Mesothelial cell of epicardium (in vitro differentiated cells): ENCODE results near the gene PARM1. TPM values are rescaled to one million over a fixed set of nuclear protein-coding genes. Genes with fewer than 3 reads are reported as not detected.

Experiments
- DNase-seq, 2 experiments: peaks; one replicate each; pipeline ENCODE4 v3.0.0; 2021; ENCODE audit warnings: low spot score in 2 of 2; ENCODE audit not compliant: unreplicated experiment in 2 of 2
- H3K27ac Mint-ChIP-seq: 2 replicates; pipeline ENCODE4 v1.8.0; 2021; ENCODE audit warnings: mixed read lengths
- H3K27me3 Mint-ChIP-seq: 2 replicates; pipeline ENCODE4 v1.8.0; 2021; ENCODE audit warnings: low read depth, mixed read lengths
- H3K36me3 Mint-ChIP-seq: 2 replicates; pipeline ENCODE4 v1.8.0; 2021; ENCODE audit warnings: mixed read lengths
- H3K4me1 Mint-ChIP-seq: 2 replicates; pipeline ENCODE4 v1.8.0; 2021; ENCODE audit warnings: mixed read lengths
- H3K4me3 Mint-ChIP-seq: 2 replicates; pipeline ENCODE4 v1.8.0; 2021; ENCODE audit warnings: mild to moderate bottlenecking, moderate library complexity, mixed read lengths
- H3K9me3 Mint-ChIP-seq: 2 replicates; pipeline ENCODE4 v1.8.0; 2021; ENCODE audit warnings: mixed read lengths
- total RNA-seq: library from RNA; stranded (reverse); gene quantifications from 3 replicates; pipeline ENCODE4 v1.2.1, GENCODE V29; 2021
- TF ChIP-seq, protein P1 (sequence below): fragments of 200-600 bp; sonication (generic); IDR thresholded peaks from one replicate; pipeline ENCODE4 v1.5.0; 2021; ENCODE audit warnings: antibody characterized with exemption; ENCODE audit not compliant: unreplicated experiment

Gene PARM1
- total RNA-seq, 1 donor from 2014 or later: 12.6 TPM

DNA sequence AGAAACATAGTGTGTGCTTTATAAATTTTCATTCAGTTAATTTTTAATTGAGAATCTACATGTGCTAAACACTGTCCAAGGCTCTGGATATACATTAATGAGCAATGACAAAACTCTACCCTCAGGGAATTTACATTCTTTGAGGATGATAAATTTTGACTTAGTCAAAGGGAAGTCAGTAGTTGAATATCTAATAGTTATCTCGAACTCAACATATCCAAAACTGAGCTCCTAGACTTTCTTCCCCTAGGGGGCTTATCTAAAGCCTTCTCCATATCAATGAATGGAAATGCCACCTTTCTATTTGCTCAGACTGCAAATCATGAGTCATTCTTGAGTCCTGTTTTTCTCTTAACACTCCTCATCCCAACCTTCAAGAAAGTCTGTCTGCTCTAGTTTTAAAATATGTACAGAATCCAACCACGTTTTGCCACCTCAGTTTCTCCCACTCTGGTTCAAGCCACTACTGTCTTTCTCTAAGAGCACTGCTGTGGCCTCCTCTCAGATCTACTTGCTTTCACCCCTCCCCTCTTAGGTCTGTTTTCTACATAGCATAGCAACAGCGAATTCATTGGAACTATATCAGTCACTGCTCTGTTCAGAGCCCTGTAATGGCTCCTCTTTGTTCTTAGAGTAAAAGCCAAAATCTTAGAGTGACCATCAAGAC lies 9.5 kb downstream of the PARM1 start:
- Mint-ChIP-seq H3K9me3 (no peaks in the 10 kb centered on the region), H3K36me3 (no peaks in the 10 kb centered on the region), H3K4me3 (no peak overlapping the region), H3K4me1 (no peaks in the 10 kb centered on the region), H3K27ac (no peak overlapping the region), H3K27me3 (peaks cover 19% of the 10 kb centered on the region)
- TF ChIP-seq, protein P1, sequence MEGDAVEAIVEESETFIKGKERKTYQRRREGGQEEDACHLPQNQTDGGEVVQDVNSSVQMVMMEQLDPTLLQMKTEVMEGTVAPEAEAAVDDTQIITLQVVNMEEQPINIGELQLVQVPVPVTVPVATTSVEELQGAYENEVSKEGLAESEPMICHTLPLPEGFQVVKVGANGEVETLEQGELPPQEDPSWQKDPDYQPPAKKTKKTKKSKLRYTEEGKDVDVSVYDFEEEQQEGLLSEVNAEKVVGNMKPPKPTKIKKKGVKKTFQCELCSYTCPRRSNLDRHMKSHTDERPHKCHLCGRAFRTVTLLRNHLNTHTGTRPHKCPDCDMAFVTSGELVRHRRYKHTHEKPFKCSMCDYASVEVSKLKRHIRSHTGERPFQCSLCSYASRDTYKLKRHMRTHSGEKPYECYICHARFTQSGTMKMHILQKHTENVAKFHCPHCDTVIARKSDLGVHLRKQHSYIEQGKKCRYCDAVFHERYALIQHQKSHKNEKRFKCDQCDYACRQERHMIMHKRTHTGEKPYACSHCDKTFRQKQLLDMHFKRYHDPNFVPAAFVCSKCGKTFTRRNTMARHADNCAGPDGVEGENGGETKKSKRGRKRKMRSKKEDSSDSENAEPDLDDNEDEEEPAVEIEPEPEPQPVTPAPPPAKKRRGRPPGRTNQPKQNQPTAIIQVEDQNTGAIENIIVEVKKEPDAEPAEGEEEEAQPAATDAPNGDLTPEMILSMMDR: no peak
- DNase-seq: no peak

DNA sequence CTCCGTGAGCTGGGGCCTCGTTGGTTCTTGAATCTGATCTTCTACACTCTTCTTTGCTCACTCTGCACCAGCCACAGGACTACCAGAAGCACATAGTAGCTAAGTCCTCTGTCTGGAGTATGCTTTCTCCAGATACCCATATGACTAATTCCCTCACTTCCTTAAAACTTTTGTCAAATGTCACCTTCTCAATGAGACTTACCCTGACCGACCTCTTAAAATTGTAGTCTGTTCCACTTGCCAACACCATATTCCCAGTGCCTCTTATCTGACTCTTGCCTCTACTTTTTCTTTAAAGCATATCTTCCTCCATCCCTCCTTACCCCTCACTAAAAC lies 10.0 kb downstream of the PARM1 start:
- peaks cover 14% of the 10 kb centered on the region for H3K27me3 Mint-ChIP-seq
- H3K4me3 Mint-ChIP-seq: no peak overlapping the region
- DNase-seq: no peak
- H3K36me3 Mint-ChIP-seq: no peaks in the 10 kb centered on the region
- TF ChIP-seq, protein P1: no peak
- no peak overlapping the region for H3K27ac Mint-ChIP-seq
- no peaks in the 10 kb centered on the region for H3K9me3 Mint-ChIP-seq
- H3K4me1 Mint-ChIP-seq: peaks cover 1% of the 10 kb centered on the region

DNA sequence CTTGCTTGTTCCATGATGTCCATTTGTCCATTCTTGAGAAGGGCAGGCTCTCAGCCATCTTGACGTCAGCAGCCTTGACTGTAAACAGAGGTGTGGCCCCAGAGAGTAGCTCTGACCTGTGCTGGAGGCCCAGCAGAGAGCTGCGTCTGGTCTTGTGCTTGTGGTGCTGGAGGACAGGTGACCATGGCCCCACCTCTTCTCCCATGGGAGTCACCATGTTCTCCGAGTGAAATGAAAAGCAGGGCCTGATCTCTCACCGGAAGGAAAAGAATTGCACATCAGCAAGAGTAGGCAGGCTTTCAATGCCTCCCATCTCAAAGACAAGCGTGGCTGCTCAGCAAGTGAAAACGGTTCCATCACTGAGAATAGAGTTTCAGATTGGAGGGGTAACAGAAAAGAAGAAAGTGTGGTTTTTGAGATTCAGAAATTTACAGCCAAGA lies 11.5 kb downstream of the PARM1 start:
- peaks cover 6% of the 10 kb centered on the region for H3K4me1 Mint-ChIP-seq
- no peaks in the 10 kb centered on the region for H3K36me3 Mint-ChIP-seq
- no peak overlapping the region for H3K27ac Mint-ChIP-seq

DNA sequence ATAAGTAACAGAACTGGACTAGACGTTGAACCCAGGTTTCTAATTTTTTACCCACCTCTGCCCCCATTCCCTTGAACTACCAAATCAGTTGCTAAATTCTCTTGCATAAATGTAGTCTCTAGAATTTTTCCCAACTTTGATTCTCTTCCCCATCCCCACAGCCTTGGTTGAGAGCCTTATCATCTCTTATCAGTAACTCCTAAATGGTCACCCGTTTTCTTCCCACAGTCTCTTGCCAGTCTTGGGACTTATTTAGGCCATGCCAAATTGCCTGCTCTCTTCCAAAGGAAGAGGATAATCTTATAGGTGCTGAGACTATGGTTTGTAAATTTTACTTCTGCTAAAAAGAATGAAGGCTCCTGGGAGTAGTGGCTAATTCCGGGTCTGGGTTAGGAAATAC lies 13.3 kb downstream of the PARM1 start:
- Mint-ChIP-seq H3K36me3 (no peaks in the 10 kb centered on the region), H3K9me3 (peaks cover 8% of the 10 kb centered on the region), H3K4me1 (peaks cover 6% of the 10 kb centered on the region), H3K27ac (no peak overlapping the region), H3K4me3 (no peak overlapping the region), H3K27me3 (no peaks in the 10 kb centered on the region)
- no peak for DNase-seq
- TF ChIP-seq, protein P1: no peak

More for the DNA sequence above, 11.5 kb downstream of the PARM1 start:
- DNase-seq: no peak
- TF ChIP-seq, protein P1: no peak
- no peak overlapping the region for H3K4me3 Mint-ChIP-seq
- H3K27me3 Mint-ChIP-seq: peaks cover 4% of the 10 kb centered on the region
- no peaks in the 10 kb centered on the region for H3K9me3 Mint-ChIP-seq

DNA sequence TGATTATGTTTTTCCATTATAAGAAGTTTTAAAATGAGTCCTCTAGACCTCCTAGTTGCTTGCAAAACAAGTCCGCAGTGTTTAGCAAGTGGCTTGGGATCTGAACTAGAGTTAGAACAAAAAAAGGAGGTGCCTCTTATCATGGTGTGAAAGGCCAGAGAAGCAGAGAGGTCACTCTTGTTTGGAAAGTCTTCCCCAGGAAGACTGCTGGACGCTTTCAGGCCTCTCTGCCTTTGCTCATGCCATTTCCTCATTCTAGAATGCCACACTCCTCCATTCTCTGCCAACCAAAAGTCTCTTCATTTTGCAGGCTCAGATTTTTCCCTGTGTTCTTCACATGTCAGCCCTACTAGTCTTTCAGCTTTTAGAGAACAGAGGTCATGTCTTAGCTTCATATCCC lies 14.9 kb downstream of the PARM1 start:
- no peak for DNase-seq
- Mint-ChIP-seq H3K27ac (peak overlapping the region; percentile 11), H3K4me1 (peaks cover 6% of the 10 kb centered on the region), H3K9me3 (peaks cover 8% of the 10 kb centered on the region), H3K36me3 (no peaks in the 10 kb centered on the region), H3K27me3 (no peaks in the 10 kb centered on the region), H3K4me3 (no peak overlapping the region)
- TF ChIP-seq, protein P1: no peak
